ENCODE measurements around the gene TRABD2A. TPM values are rescaled to one million over a fixed set of nuclear protein-coding genes. Genes with fewer than 3 reads are reported as not detected.

TRABD2A gene
- total RNA-seq, 2 experiments from 2014 or later = 166 to 170 TPM

DNA sequence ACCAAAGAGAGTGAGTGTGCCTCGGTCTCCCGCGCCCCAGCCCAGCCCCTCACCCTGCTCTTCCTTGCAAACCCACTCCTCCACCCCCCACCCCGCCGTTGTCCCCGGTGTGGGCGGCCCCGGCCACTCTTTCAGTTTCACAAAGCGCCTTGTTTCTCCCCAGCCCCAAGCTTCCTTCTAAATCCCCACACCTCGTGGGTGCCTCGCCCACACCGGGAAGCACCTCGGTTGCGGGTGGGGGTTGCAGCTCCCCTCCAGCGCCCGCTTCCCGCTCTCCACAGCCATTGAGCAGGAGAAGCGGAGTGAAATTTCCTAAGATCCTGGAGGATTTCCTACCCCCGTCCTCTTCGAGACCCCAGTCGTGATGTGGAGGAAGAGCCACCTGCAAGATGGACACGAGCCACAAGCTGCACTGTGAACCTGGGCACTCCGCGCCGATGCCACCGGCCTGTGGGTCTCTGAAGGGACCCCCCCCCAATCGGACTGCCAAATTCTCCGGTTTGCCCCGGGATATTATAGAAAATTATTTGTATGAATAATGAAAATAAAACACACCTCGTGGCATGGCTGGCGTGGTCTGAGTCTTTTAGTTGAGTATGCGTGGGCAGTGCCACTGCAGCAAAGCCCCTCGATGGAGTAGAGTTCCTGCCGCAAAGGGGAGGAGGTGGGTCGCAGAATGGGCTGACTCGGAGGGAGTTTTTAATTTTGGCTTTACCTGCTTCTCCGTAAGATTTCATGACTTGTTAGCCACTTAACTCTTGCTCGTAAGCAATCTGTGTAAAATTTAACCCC is 25.4 kb upstream of the TRABD2A start:
- TF ChIP-seq, protein P1, sequence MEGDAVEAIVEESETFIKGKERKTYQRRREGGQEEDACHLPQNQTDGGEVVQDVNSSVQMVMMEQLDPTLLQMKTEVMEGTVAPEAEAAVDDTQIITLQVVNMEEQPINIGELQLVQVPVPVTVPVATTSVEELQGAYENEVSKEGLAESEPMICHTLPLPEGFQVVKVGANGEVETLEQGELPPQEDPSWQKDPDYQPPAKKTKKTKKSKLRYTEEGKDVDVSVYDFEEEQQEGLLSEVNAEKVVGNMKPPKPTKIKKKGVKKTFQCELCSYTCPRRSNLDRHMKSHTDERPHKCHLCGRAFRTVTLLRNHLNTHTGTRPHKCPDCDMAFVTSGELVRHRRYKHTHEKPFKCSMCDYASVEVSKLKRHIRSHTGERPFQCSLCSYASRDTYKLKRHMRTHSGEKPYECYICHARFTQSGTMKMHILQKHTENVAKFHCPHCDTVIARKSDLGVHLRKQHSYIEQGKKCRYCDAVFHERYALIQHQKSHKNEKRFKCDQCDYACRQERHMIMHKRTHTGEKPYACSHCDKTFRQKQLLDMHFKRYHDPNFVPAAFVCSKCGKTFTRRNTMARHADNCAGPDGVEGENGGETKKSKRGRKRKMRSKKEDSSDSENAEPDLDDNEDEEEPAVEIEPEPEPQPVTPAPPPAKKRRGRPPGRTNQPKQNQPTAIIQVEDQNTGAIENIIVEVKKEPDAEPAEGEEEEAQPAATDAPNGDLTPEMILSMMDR (IDR thresholded peaks at IDR 0.05) = no peak
- H3K9me3 Mint-ChIP-seq = peaks cover 18% of the 10 kb centered on the region
- DNase-seq (peak in 10 of 14 experiments; percentile 24 to 76 (median 54)), ATAC-seq (ENCODE audit: poor library complexity) (no peak)
- H3K36me3 Mint-ChIP-seq (ENCODE audit: low read depth) = peaks cover 32% of the 10 kb centered on the region
- Histone ChIP-seq H3K36me3 (ENCODE audit: insufficient read depth, low read length) (peaks cover 12% of the 10 kb centered on the region), H3K27me3 (ENCODE audit: control insufficient read depth in 1 of 2, insufficient read depth in 2 of 2, low read length in 2 of 2) (no peaks in the 10 kb centered on the region), H3K4me1 (ENCODE audit: insufficient read depth, low read length) (peaks cover 42% of the 10 kb centered on the region), H3K9me3 (ENCODE audit: control insufficient read depth in 1 of 2, insufficient read depth in 1 of 2, low read length in 2 of 2) (peaks cover 0 to 13% of the 10 kb centered on the region in 2 experiments), H3K4me3 (ENCODE audit: low read length) (peak overlapping the region; percentile 74), H3K27ac (ENCODE audit: low read depth in 1 of 2, low read length in 2 of 2) (peak overlapping the region; percentile 47 to 85)
- CTCF ChIA-PET = interaction anchor here (1.0 to 9.2 kb wide), 4 partner anchors 12 to 111 kb away, joined by 3 to 88 read pairs (median 16); partner anchors contain the start of gene TRABD2A
- peaks cover 68% of the 10 kb centered on the region for H3K4me1 Mint-ChIP-seq (ENCODE audit: low read depth)
- no peaks in the 10 kb centered on the region for H3K27me3 Mint-ChIP-seq
- POLR2A ChIA-PET = interaction anchor here (0.6 to 6.1 kb wide), 42 partner anchors 8 to 1534 kb away, joined by 3 to 215 read pairs (median 4); partner anchors contain the start of genes KCMF1, SUCLG1 and TRABD2A
- intact Hi-C loops (cut with DNase I, micrococcal nuclease) = no loop called here
- peak overlapping the region; percentile 94 for H3K4me3 Mint-ChIP-seq
- peak overlapping the region; percentile 93 for H3K27ac Mint-ChIP-seq

DNA sequence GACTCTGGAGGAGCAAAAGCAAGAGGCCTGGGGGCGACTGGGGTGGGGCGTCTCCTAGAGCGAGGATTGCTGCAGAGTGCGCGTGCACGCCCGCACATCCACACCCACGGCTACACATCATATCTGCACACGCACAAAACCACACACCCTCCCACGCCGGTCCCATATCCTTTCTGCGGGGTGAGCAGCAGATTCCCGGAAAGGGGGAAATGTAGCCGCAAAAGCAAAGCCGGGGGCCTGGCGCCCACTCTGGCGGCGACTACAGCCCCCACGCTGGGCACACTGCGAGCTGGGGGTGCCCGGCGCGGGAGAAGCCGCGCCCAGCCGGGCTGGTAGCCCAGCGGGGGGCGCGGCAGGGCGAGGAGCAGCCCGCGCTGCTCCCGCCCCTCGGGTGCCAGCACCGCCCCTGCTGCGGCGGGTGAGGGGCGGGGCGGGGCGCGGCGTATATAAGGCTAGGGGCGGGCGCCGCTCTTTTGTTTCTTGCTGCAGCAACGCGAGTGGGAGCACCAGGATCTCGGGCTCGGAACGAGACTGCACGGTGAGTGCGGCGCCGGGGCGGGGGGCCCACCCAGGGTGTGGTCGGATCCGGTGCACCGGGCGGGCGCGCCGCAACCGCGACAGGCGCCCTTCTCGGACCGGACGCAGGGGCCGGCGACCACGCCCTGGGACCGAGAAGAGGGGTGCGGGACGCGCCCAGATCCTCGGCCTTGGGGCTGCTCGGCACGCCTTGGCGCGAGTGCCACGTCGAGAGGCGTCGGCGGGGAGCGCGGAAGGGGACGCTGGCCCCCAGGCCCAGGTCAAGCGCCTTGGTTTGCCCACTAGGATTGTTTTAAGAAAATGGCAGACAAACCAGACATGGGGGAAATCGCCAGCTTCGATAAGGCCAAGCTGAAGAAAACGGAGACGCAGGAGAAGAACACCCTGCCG is 24.6 kb upstream of the TRABD2A start, which contains the start of gene TMSB10:
Gene TMSB10, plus strand, starts transcription at position 476 of the 927 bp plus-strand sequence.
- peak within 1 kb of the TSS; percentile 74 for H3K4me3 ChIP-seq (ENCODE audit: low read length)
- peak; percentile 84 to 95 (median 92) for DNase-seq
- ChIA-PET POLR2A (interaction anchor here (0.6 to 6.1 kb wide), 31 partner anchors 7 to 633 kb away, joined by 3 to 215 read pairs (median 9); partner anchors contain the start of genes KCMF1, MAT2A, TGOLN2 and TRABD2A), CTCF (interaction anchor here (1.0 to 9.2 kb wide), 4 partner anchors 11 to 24 kb away, joined by 3 to 88 read pairs (median 15); partner anchors contain the start of gene TRABD2A)
- H3K27ac Mint-ChIP-seq = peak within 1 kb of the TSS; percentile 93
- H3K9me3 Mint-ChIP-seq = peaks cover 18% of the 10 kb centered on the region
- H3K27me3 ChIP-seq (ENCODE audit: control insufficient read depth in 1 of 2, insufficient read depth in 2 of 2, low read length in 2 of 2) = no peaks in the 10 kb centered on the region
- peak within 1 kb of the TSS; percentile 98 for H3K4me3 Mint-ChIP-seq
- H3K9me3 ChIP-seq (ENCODE audit: control insufficient read depth in 1 of 2, insufficient read depth in 1 of 2, low read length in 2 of 2) = peaks cover 0 to 13% of the 10 kb centered on the region in 2 experiments
- H3K27ac ChIP-seq (ENCODE audit: low read depth in 1 of 2, low read length in 2 of 2) = peak within 1 kb of the TSS; percentile 57 to 85
- intact Hi-C loops (cut with DNase I, micrococcal nuclease) = loop anchor here (1.0 to 2.0 kb wide), 3 partner anchors 17 to 23 kb away; no protein-coding TSS in a partner anchor
- no peaks in the 10 kb centered on the region for H3K27me3 Mint-ChIP-seq
- peaks cover 12% of the 10 kb centered on the region for H3K36me3 ChIP-seq (ENCODE audit: insufficient read depth, low read length)
- peak; percentile 70 for ATAC-seq (ENCODE audit: poor library complexity)
- H3K36me3 Mint-ChIP-seq (ENCODE audit: low read depth) = peaks cover 32% of the 10 kb centered on the region
- TF ChIP-seq, protein P1 (IDR thresholded peaks at IDR 0.05) = no peak
- peaks cover 42% of the 10 kb centered on the region for H3K4me1 ChIP-seq (ENCODE audit: insufficient read depth, low read length)
- peaks cover 76% of the 10 kb centered on the region for H3K4me1 Mint-ChIP-seq (ENCODE audit: low read depth)
